Muscle of leg (tissue), 11 donors: ENCODE data around the gene MIDN. TPM values are rescaled to one million over a fixed set of nuclear protein-coding genes. Genes with fewer than 3 reads are reported as not detected.

Source experiments
- DNase-seq: peaks from one replicate; pipeline ENCODE4 v3.0.0; 2013
- H3K27ac ChIP-seq: one replicate; pipeline ENCODE4 v1.5.1; 2013; ENCODE audit warnings: mild to moderate bottlenecking, low read length, control low read depth
- H3K27me3 ChIP-seq: one replicate; pipeline ENCODE4 v1.6.1; 2013; ENCODE audit warnings: low read length; ENCODE audit not compliant: control insufficient read depth, insufficient read depth
- H3K36me3 ChIP-seq: one replicate; pipeline ENCODE4 v1.6.1; 2013; ENCODE audit warnings: low read length; ENCODE audit not compliant: control insufficient read depth, insufficient read depth
- H3K4me1 ChIP-seq: one replicate; pipeline ENCODE4 v1.6.1; 2013; ENCODE audit warnings: low read length; ENCODE audit not compliant: control insufficient read depth, insufficient read depth
- H3K4me3 ChIP-seq: one replicate; pipeline ENCODE4 v1.5.1; 2013; ENCODE audit warnings: low read length, control low read depth
- H3K9me3 ChIP-seq: replicated peaks from 2 replicates; pipeline ENCODE4 v1.6.1; 2013; ENCODE audit warnings: low read depth, low read length; ENCODE audit not compliant: control insufficient read depth
- WGBS: methylation state at CpG from one replicate; pipeline ENCODE4 v1.1.5; 2013; ENCODE audit warnings: missing lambda C conversion rate; ENCODE audit not compliant: insufficient coverage; 5-methylcytosine and 5-hydroxymethylcytosine counted together
- polyA plus RNA-seq, 8 donors: library from polyadenylated mRNA; unstranded; fragments of 120-200 nt; gene quantifications; one replicate each; pipeline versions ENCODE4 v1.2.1 to v1.2.3, GENCODE V29; 2013; ENCODE audit warnings: inconsistent platforms in 1 of 8, low replicate concordance in 1 of 8; ENCODE audit not compliant: insufficient read length in 8 of 8, insufficient read depth in 1 of 8
- total RNA-seq: library from RNA; stranded (reverse); fragments of 120-200 nt; gene quantifications from one replicate; pipeline ENCODE4 v1.2.4, GENCODE V29; 2013

MIDN gene
- total and polyA plus RNA-seq, 9 donors, result 9.2 to 54.7 (median 38.9) TPM

GRCh38 chr19:1233115-1233667, 15.2 kb upstream of the MIDN start:
- peaks cover 9% of the 10 kb centered on the region for H3K27me3 ChIP-seq
- H3K36me3 ChIP-seq, result peaks cover 4% of the 10 kb centered on the region
- H3K9me3 ChIP-seq, result no peaks in the 10 kb centered on the region
- H3K4me3 ChIP-seq, result no peak overlapping the region
- DNase-seq, result no peak
- H3K27ac ChIP-seq, result no peak overlapping the region
- peaks cover 30% of the 10 kb centered on the region for H3K4me1 ChIP-seq
- WGBS, result 86% methylated on average over 24 of the region's 24 CpGs

GRCh38 chr19:1234051-1234954, 14.1 kb upstream of the MIDN start:
- Histone ChIP-seq H3K36me3 (peaks cover 4% of the 10 kb centered on the region), H3K27me3 (peaks cover 9% of the 10 kb centered on the region), H3K4me1 (peaks cover 39% of the 10 kb centered on the region), H3K27ac (no peak overlapping the region), H3K9me3 (no peaks in the 10 kb centered on the region), H3K4me3 (no peak overlapping the region)
- no peak for DNase-seq
- WGBS, result 86% methylated on average over 40 of the region's 45 CpGs

- peaks cover 44% of the 10 kb centered on the region for H3K4me1 ChIP-seq
- peaks cover 9% of the 10 kb centered on the region for H3K27me3 ChIP-seq
- no peaks in the 10 kb centered on the region for H3K9me3 ChIP-seq
- H3K4me3 ChIP-seq, result no peak overlapping the region
- no peak for DNase-seq
- WGBS, result 89% methylated on average over 38 of the region's 43 CpGs
- H3K27ac ChIP-seq, result no peak overlapping the region
- peaks cover 4% of the 10 kb centered on the region for H3K36me3 ChIP-seq
Measured at GRCh38 chr19:1234955-1235380, 13.4 kb upstream of the MIDN start.

GRCh38 chr19:1235625-1236538, 12.5 kb upstream of the MIDN start:
- no peak for DNase-seq
- Histone ChIP-seq H3K4me1 (peaks cover 50% of the 10 kb centered on the region), H3K4me3 (no peak overlapping the region), H3K27me3 (peaks cover 9% of the 10 kb centered on the region), H3K9me3 (no peaks in the 10 kb centered on the region), H3K27ac (no peak overlapping the region), H3K36me3 (peaks cover 4% of the 10 kb centered on the region)
- 91% methylated on average over 14 of the region's 39 CpGs for WGBS

- H3K4me1 ChIP-seq, result peaks cover 55% of the 10 kb centered on the region
- WGBS, result 7% methylated on average over 21 of the region's 42 CpGs
- H3K36me3 ChIP-seq, result peaks cover 4% of the 10 kb centered on the region
- no peak for DNase-seq
- H3K27ac ChIP-seq, result no peak overlapping the region
- no peak overlapping the region for H3K4me3 ChIP-seq
- no peaks in the 10 kb centered on the region for H3K9me3 ChIP-seq
- H3K27me3 ChIP-seq, result peaks cover 9% of the 10 kb centered on the region
Measured at GRCh38 chr19:1236576-1236975, 11.8 kb upstream of the MIDN start.

- peaks cover 9% of the 10 kb centered on the region for H3K27me3 ChIP-seq
- under 1% methylated on average over 60 of the region's 60 CpGs for WGBS
- H3K27ac ChIP-seq, result no peak overlapping the region
- H3K9me3 ChIP-seq, result no peaks in the 10 kb centered on the region
- DNase-seq, result peak; percentile 61
- H3K4me1 ChIP-seq, result peaks cover 52% of the 10 kb centered on the region
- peak overlapping the region; percentile 46 for H3K4me3 ChIP-seq
- H3K36me3 ChIP-seq, result peaks cover 4% of the 10 kb centered on the region
Measured at GRCh38 chr19:1237027-1237659, 11.2 kb upstream of the MIDN start.

- H3K27ac ChIP-seq, result peak within 1 kb of the TSS; percentile 51
- peak within 1 kb of the TSS; percentile 46 for H3K4me3 ChIP-seq
- peak; percentile 65 for DNase-seq
- peaks cover 4% of the 10 kb centered on the region for H3K36me3 ChIP-seq
- WGBS, result under 1% methylated on average over 86 of the region's 87 CpGs
- H3K4me1 ChIP-seq, result peaks cover 51% of the 10 kb centered on the region
- H3K9me3 ChIP-seq, result no peaks in the 10 kb centered on the region
- H3K27me3 ChIP-seq, result peaks cover 9% of the 10 kb centered on the region
Measured at GRCh38 chr19:1237754-1238368, 10.5 kb upstream of the MIDN start, which contains the start of gene CBARP. TSS of gene CBARP (minus strand) at chr19:1238005. CDS start at chr19:1236100, 1,905 bp downstream.

GRCh38 chr19:1238369-1239303, 9.7 kb upstream of the MIDN start:
- no peak for DNase-seq
- Histone ChIP-seq H3K4me3 (peak overlapping the region; percentile 29), H3K9me3 (no peaks in the 10 kb centered on the region), H3K4me1 (peaks cover 56% of the 10 kb centered on the region), H3K27me3 (peaks cover 9% of the 10 kb centered on the region), H3K27ac (peak overlapping the region; percentile 51), H3K36me3 (peaks cover 4% of the 10 kb centered on the region)
- WGBS, result 48% methylated on average over 31 of the region's 34 CpGs
